CD4-positive, alpha-beta T cell treated with Interleukin-17A for 4 hours (primary cell): ENCODE measurements around the gene RAG2.

Experiments
- DNase-seq: peaks from one replicate; pipeline ENCODE4 v3.0.0-alpha.2; 2020; ENCODE audit warnings: mixed read lengths

RAG2 gene

GRCh38 chr11:36598051-36598450, at the start of gene RAG2:
Gene RAG2, minus strand, starts transcription at chr11:36598236. Its CDS starts 4,068 bp downstream, at chr11:36594168.
- no peak for DNase-seq

- DNase-seq: no peak
Observed at GRCh38 chr11:36638556-36638955, 40.5 kb upstream of the RAG2 start.

- DNase-seq: no peak
Observed at GRCh38 chr11:36635066-36635862, 37.2 kb upstream of the RAG2 start.

GRCh38 chr11:36631774-36632173, 33.7 kb upstream of the RAG2 start:
- no peak for DNase-seq

- DNase-seq: no peak
Observed at GRCh38 chr11:36628765-36629244, 30.8 kb upstream of the RAG2 start.

GRCh38 chr11:36628141-36628540, 30.1 kb upstream of the RAG2 start:
- DNase-seq: no peak

- DNase-seq: no peak
Observed at GRCh38 chr11:36627471-36627870, 29.4 kb upstream of the RAG2 start.

GRCh38 chr11:36627006-36627405, 29.0 kb upstream of the RAG2 start:
- DNase-seq: no peak

GRCh38 chr11:36623494-36623893, 25.5 kb upstream of the RAG2 start:
- DNase-seq: no peak

GRCh38 chr11:36622431-36623136, 24.5 kb upstream of the RAG2 start:
- DNase-seq: no peak

- DNase-seq: no peak
Observed at GRCh38 chr11:36620246-36620645, 22.2 kb upstream of the RAG2 start.

GRCh38 chr11:36619502-36619901, 21.5 kb upstream of the RAG2 start:
- DNase-seq: no peak

GRCh38 chr11:36618363-36619047, 20.5 kb upstream of the RAG2 start:
- DNase-seq: no peak

- no peak for DNase-seq
Observed at GRCh38 chr11:36617543-36618362, 19.7 kb upstream of the RAG2 start.

GRCh38 chr11:36615826-36616225, 17.8 kb upstream of the RAG2 start:
- no peak for DNase-seq

- DNase-seq: no peak
Observed at GRCh38 chr11:36609383-36609782, 11.3 kb upstream of the RAG2 start.

GRCh38 chr11:36608491-36609199, 10.6 kb upstream of the RAG2 start:
- no peak for DNase-seq

- DNase-seq: no peak
Observed at GRCh38 chr11:36605221-36606216, 7.5 kb upstream of the RAG2 start.

- no peak for DNase-seq
Observed at GRCh38 chr11:36602135-36602534, 4.1 kb upstream of the RAG2 start.

- no peak for DNase-seq
Observed at GRCh38 chr11:36601155-36601554, 3.1 kb upstream of the RAG2 start.

GRCh38 chr11:36600180-36600579, 2.1 kb upstream of the RAG2 start:
- no peak for DNase-seq
